GM12891 (cell line): ENCODE results near the gene METTL23.
"Not testable (repeated sequence)": the region's sequence is repeated elsewhere in the genome, so short reads cannot be mapped to it uniquely, and the experiment has no call there.

ENCODE experiments used
- DNase-seq: peaks from one replicate; pipeline ENCODE4 v3.0.0; 2011; ENCODE audit warnings: low spot score; ENCODE audit not compliant: insufficient read length
- FAIRE-seq: peaks from 2 replicates; lab custom pipeline; 2011; peaks lifted over from hg19 to GRCh38; lab: Jason Lieb, UNC
- PAX5 ChIP-seq: IDR thresholded peaks from 2 replicates; pipeline ENCODE4 v1.6.1; 2011; ENCODE audit warnings: low read length, moderate library complexity, mild to moderate bottlenecking; ENCODE audit not compliant: insufficient read depth, severe bottlenecking
- POLR2A ChIP-seq: IDR thresholded peaks from 2 replicates; pipeline ENCODE4 v1.6.1; 2011; ENCODE audit warnings: low read depth, low read length, control low read depth
- POLR2AphosphoS5 ChIP-seq: IDR thresholded peaks from 2 replicates; pipeline ENCODE4 v1.6.1; 2011; ENCODE audit warnings: low read depth, low read length, control low read depth
- POU2F2 ChIP-seq: IDR thresholded peaks from 2 replicates; pipeline ENCODE4 v1.6.1; 2011; ENCODE audit warnings: low read depth, mild to moderate bottlenecking, control low read depth, low read length, moderate library complexity
- SPI1 ChIP-seq: IDR thresholded peaks from 2 replicates; pipeline ENCODE4 v1.6.1; 2011; ENCODE audit warnings: low read depth, low read length, control low read depth
- TAF1 ChIP-seq: IDR thresholded peaks from 2 replicates; pipeline ENCODE4 v1.6.1; 2011; ENCODE audit warnings: low read depth, low read length, control low read depth

METTL23 gene

GRCh38 chr17:76734080-76734840, 7.6 kb downstream of the METTL23 start:
- TF ChIP-seq TAF1: no peak
- TF ChIP-seq POU2F2: no peak
- TF ChIP-seq PAX5: no peak
- no peak for TF ChIP-seq POLR2AphosphoS5
- no peak for TF ChIP-seq SPI1
- TF ChIP-seq POLR2A: no peak
- DNase-seq: no peak
- FAIRE-seq: peak; percentile 33

- DNase-seq: no peak
- TF ChIP-seq TAF1: no peak
- TF ChIP-seq SPI1: no peak
- TF ChIP-seq PAX5: no peak
- peak; percentile 51; the same call in 1 of the 2 replicates for TF ChIP-seq POLR2A
- TF ChIP-seq POLR2AphosphoS5: peak; percentile 21; the same call in 1 of the 2 replicates
- no peak for TF ChIP-seq POU2F2
Observed at GRCh38 chr17:76735006-76735405, 8.4 kb downstream of the METTL23 start.

GRCh38 chr17:76735586-76736348, 9.1 kb downstream of the METTL23 start:
- TF ChIP-seq POLR2AphosphoS5: no peak
- TF ChIP-seq POU2F2: no peak
- 0 out of 2 replicates have a peak, but pooled peaks have one; percentile 9 for TF ChIP-seq POLR2A
- no peak for TF ChIP-seq TAF1
- TF ChIP-seq PAX5: no peak
- DNase-seq: no peak
- FAIRE-seq: no peak

More at GRCh38 chr17:76735006-76735405, 8.4 kb downstream of the METTL23 start:
- FAIRE-seq: peak; percentile 90

GRCh38 chr17:76736349-76737081, 9.9 kb downstream of the METTL23 start:
- DNase-seq (no peak), FAIRE-seq (peak; percentile 72)
- TF ChIP-seq POU2F2 (no peak), POLR2AphosphoS5 (peak; percentile 54; the same call in 1 of the 2 replicates), TAF1 (peak; percentile 63; the same call in 1 of the 2 replicates), PAX5 (no peak), SPI1 (no peak), POLR2A (peak; percentile 42; the same call in 1 of the 2 replicates)

- DNase-seq (peak; percentile 85), FAIRE-seq (no peak)
- TF ChIP-seq SPI1 (peak; percentile 9; the same call in 1 of the 2 replicates), POLR2A (peak; percentile 100), POU2F2 (peak; percentile 97), TAF1 (peak; percentile 98), PAX5 (no peak), POLR2AphosphoS5 (peak; percentile 100)
Observed at GRCh38 chr17:76737082-76737675, 10.5 kb downstream of the METTL23 start, which contains the start of gene SRSF2. TSS of gene SRSF2 (minus strand) at chr17:76737331. CDS start at chr17:76737160, 171 bp downstream.

- FAIRE-seq: peak; percentile 97
- DNase-seq: peak; percentile 89
- TF ChIP-seq POU2F2 (peak; percentile 31; the same call in 1 of the 2 replicates), POLR2AphosphoS5 (peak; percentile 0; the same call in 1 of the 2 replicates), TAF1 (no peak), PAX5 (peak; percentile 33), SPI1 (no peak)
Observed at GRCh38 chr17:76737676-76738467, 11.2 kb downstream of the METTL23 start, which contains the start of gene MFSD11. TSS of gene MFSD11 (plus strand) at chr17:76738119. CDS start at chr17:76738353, 234 bp downstream.

GRCh38 chr17:76738468-76738850, 11.8 kb downstream of the METTL23 start:
- FAIRE-seq: no peak
- DNase-seq: no peak
- TF ChIP-seq SPI1 (peak; percentile 61), POLR2AphosphoS5 (no peak), TAF1 (no peak), POLR2A (no peak), POU2F2 (no peak), PAX5 (no peak)

- not testable (repeated sequence) for FAIRE-seq, DNase-seq
Observed at GRCh38 chr17:76739568-76740115, 13.0 kb downstream of the METTL23 start.
